ENCODE data around the gene MSRB3. TPM values are rescaled to one million over a fixed set of nuclear protein-coding genes. Genes with fewer than 3 reads are reported as not detected.

The MSRB3 gene
- total and polyA plus RNA-seq, 2 of the 8 experiments (the other 6 are each of a cell fraction or from before 2014, with no cell fraction given) = 0.32 to 1.2 TPM

- H3K56ac ChIP-seq (replicated peaks; ENCODE audit: insufficient read length, low read depth, low read length) = no peak overlapping the region
- H3K9me3 ChIP-seq (ENCODE audit: insufficient read depth in 2 of 2, low read depth in 1 of 2, low read length in 1 of 2) = no peaks in the 10 kb centered on the region
- no peak overlapping the region for H3K27ac ChIP-seq (ENCODE audit: low read depth, low read length)
- H2BK120ac ChIP-seq (replicated peaks; ENCODE audit: low read depth, low read length) = no peak overlapping the region
- no peak overlapping the region for H2BK12ac ChIP-seq (ENCODE audit: low read depth, low read length)
- H2AFZ ChIP-seq (ENCODE audit: low read length) = no peak overlapping the region
- H4K20me1 ChIP-seq (replicated peaks in 1 of 2; ENCODE audit: control insufficient read depth in 1 of 2, insufficient read depth in 2 of 2, low read length in 2 of 2) = no peaks in the 10 kb centered on the region
- no peaks in the 10 kb centered on the region for H3K23me2 ChIP-seq (ENCODE audit: low read depth, low read length)
- H3K14ac ChIP-seq (ENCODE audit: insufficient read length) = no peak overlapping the region
- ChIA-PET POLR2A (ENCODE audit: partially characterized antibody) (no interaction called here), CTCF (ENCODE audit: partially characterized antibody) (interaction anchor here (1.0 kb wide), 1 partner anchor 368 kb away, joined by 3 read pairs; no protein-coding TSS in a partner anchor)
- no peak overlapping the region for H3K23ac ChIP-seq (ENCODE audit: insufficient read length)
- no peaks in the 10 kb centered on the region for H3K79me2 ChIP-seq (ENCODE audit: control insufficient read depth in 1 of 2, insufficient read depth in 2 of 2, low read length in 2 of 2)
- no peak for FAIRE-seq
- no peak overlapping the region for H4K5ac ChIP-seq (ENCODE audit: insufficient read length, low read depth, low read length)
- TF ChIP-seq MAX (IDR thresholded peaks at IDR 0.05) (no peak), NANOG (IDR thresholded peaks at IDR 0.05; ENCODE audit: insufficient read depth, low read depth, low read length, poor library complexity, severe bottlenecking) (no peak), CREB1 (IDR thresholded peaks at IDR 0.05) (no peak), PHF8 (conservative IDR thresholded peaks at IDR 0.05; ENCODE audit: low read depth, low read length) (no peak), CHD1 (IDR thresholded peaks at IDR 0.05; ENCODE audit: low read depth, low read length) (no peak)
- H2BK20ac ChIP-seq (ENCODE audit: low read length) = no peak overlapping the region
- H3K4ac ChIP-seq (replicated peaks; ENCODE audit: insufficient read length, low read depth, low read length) = no peak overlapping the region
- H3K4me1 ChIP-seq (replicated peaks in 1 of 4; ENCODE audit: control insufficient read depth in 3 of 4, insufficient read depth in 4 of 4, low read length in 3 of 4) = peaks cover 0 to 5% (median 1%) of the 10 kb centered on the region in 4 experiments; a peak in 2 of 7 replicates
- 90% methylated on average over 5 of the region's 5 CpGs; no CpG with 5 or more reads in 1 of the 2 experiments for whole genome bisulfite sequencing, 2 experiments (ENCODE audit: extremely low coverage in 1 of 2, insufficient coverage in 1 of 2, insufficient read length in 1 of 2, insufficient replicate concordance in 2 of 2, low coverage in 1 of 2, low lambda C conversion rate in 2 of 2, missing lambda C conversion rate in 1 of 2)
- no peak overlapping the region for H3K9ac ChIP-seq (replicated peaks in 1 of 4; ENCODE audit: extremely low read depth in 1 of 4, low read depth in 3 of 4, low read length in 3 of 4)
- H3K27me3 ChIP-seq (replicated peaks in 1 of 4; ENCODE audit: control insufficient read depth in 3 of 4, extremely low read depth in 1 of 4, insufficient read depth in 3 of 4, low read length in 3 of 4) = no peaks in the 10 kb centered on the region
- no peak overlapping the region for H2BK5ac ChIP-seq (ENCODE audit: low read depth, low read length)
- H3K4me3 ChIP-seq (ENCODE audit: extremely low read depth in 1 of 4, insufficient read depth in 2 of 4, low read depth in 3 of 4, low read length in 4 of 4) = no peak overlapping the region
- no peak for DNase-seq (ENCODE audit: low read depth in 1 of 2, low spot score in 2 of 2)
- H4K91ac ChIP-seq (replicated peaks; ENCODE audit: insufficient read length, low read length) = no peak overlapping the region
- H2AK5ac ChIP-seq (ENCODE audit: low read depth, low read length) = no peak overlapping the region
- H3K18ac ChIP-seq (ENCODE audit: extremely low read depth, low read length) = no peak overlapping the region
- no peak overlapping the region for H4K8ac ChIP-seq (ENCODE audit: extremely low read depth, insufficient read depth, low read length)
- no peak overlapping the region for H2BK15ac ChIP-seq (ENCODE audit: low read length)
- H3K79me1 ChIP-seq (ENCODE audit: low read depth, low read length) = no peaks in the 10 kb centered on the region
- no peaks in the 10 kb centered on the region for H3K36me3 ChIP-seq (ENCODE audit: control insufficient read depth in 2 of 4, insufficient read depth in 4 of 4, low read length in 3 of 4)
- no peak overlapping the region for H3K4me2 ChIP-seq (ENCODE audit: insufficient read depth in 1 of 2, low read depth in 2 of 2, low read length in 2 of 2)
Observed at GRCh38 chr12:65501935-65502334, 223.5 kb downstream of the MSRB3 start.
